ENCODE results near the gene SAMHD1. TPM values are rescaled to one million over a fixed set of nuclear protein-coding genes. Genes with fewer than 3 reads are reported as not detected.

Gene SAMHD1
- 8.0 to 11.4 TPM (median 8.2 TPM) in 5 replicates for total RNA-seq (2022; extraction: Qiagen RNA extraction)

DNA sequence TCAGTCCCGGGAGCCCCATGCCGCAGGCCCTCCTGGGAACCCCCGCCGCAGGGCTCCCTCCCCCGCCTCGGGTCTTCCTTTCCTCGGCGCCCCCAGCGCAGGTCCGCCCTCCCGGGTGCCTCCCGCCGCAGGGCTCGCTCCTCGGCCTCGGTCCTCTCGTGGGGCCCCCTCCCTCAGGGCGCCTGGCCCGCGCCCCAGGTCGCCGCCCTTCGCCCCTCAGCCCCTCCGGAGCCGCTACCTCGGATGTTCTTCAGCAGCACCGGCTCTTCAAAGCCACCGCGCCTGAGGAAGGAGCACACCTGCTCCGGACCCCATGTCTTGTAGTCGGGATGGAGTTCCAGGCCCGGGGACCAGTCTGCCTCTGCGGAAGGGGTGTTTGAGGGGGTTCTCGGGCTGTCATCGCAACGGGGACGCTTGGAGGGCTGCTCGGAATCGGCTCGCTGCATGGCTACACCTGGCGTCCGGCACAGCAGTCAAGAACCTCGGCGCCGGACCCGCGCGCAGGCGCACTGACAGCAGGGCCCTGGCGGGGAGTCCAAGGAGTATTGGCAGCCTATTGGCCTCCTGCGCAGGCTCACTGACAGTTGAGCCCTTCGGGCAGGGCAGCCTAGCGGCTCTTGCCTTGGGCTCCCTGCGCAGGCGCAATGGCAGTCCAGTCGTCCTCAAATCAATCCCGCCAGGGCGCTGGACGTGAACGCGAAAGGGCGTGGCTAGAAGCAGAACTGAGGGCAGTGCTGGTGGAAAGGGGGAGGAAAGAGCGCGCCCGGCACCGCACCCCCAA lies at the start of gene SAMHD1:
TSS of gene SAMHD1 (minus strand) at position 511 of the 781 bp plus-strand sequence. CDS start at position 446, 65 bp downstream.

DNA sequence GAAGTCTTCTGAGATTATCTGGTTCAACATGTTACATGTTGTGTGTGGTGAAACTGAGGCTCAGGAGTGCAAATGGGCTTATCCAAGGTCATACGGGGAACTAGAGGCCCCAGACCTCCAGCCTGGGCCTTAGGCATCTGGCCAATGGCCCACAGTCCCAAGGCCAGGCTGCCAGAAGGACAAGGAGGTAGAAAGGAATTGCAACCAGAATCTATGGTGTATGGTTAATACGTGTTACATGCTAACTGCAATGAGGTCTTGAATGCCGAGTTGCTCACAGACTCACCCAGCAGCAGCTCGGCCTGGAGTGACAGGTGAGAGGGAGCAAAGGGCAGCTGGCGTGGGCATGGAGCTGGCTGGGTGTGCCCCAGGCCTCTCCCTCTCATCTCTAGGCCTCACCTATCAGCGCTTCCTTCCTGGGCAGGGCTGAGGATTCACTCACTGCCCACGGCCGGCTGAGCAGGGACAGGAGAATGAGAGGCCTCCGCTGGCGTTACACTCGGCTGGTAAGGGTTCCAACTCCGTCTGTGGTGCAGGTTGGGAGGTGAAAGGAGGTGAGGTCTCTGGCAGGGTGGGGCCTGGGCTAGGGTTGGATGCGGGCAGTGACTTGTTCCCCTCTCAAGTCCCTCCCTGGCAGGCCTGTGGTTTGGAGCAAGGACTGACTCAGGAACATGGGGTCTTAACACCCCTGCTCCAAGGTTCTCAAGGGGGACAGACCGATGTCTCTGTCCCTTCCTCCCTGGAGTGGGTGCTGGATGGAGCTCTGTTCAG lies 75.6 kb downstream of the SAMHD1 start, which contains the start of gene TLDC2:
TSS of gene TLDC2 (plus strand) at position 437 of the 771 bp plus-strand sequence. CDS start at position 474, 37 bp downstream.

Other genes starting within 250 kb of the SAMHD1 start
- gene NDRG3, start 205.6 kb downstream of the SAMHD1 start, total RNA-seq (2022; extraction: Qiagen RNA extraction): 19.8 to 23.6 TPM (median 21.1 TPM) in 5 replicates
- gene DSN1, start 177.9 kb downstream of the SAMHD1 start, total RNA-seq (2022; extraction: Qiagen RNA extraction): 23.4 to 30.0 TPM (median 24.5 TPM) in 5 replicates
- not detected in 5 replicates for gene TLDC2, start 75.6 kb downstream of the SAMHD1 start, total RNA-seq (2022; extraction: Qiagen RNA extraction)
- gene RBL1, start 144.3 kb upstream of the SAMHD1 start, total RNA-seq (2022; extraction: Qiagen RNA extraction): 9.0 to 13.3 TPM (median 9.3 TPM) in 5 replicates
- 252 to 269 TPM (median 262 TPM) in 5 replicates for gene RPN2, start 227.6 kb upstream of the SAMHD1 start, total RNA-seq (2022; extraction: Qiagen RNA extraction)
- 0.71 to 1.5 TPM (median 1.3 TPM) in 5 replicates for gene MROH8, start 227.8 kb upstream of the SAMHD1 start, total RNA-seq (2022; extraction: Qiagen RNA extraction)

Data from A549 treated with Hydrocortisone at 1 μM for 4 hours (cell line).